ENCODE data around the gene PRDM7.

The PRDM7 gene

GRCh38 chr16:90033387-90033786 lies 43.7 kb downstream of the PRDM7 start:
- no peak for DNase-seq

DNA sequence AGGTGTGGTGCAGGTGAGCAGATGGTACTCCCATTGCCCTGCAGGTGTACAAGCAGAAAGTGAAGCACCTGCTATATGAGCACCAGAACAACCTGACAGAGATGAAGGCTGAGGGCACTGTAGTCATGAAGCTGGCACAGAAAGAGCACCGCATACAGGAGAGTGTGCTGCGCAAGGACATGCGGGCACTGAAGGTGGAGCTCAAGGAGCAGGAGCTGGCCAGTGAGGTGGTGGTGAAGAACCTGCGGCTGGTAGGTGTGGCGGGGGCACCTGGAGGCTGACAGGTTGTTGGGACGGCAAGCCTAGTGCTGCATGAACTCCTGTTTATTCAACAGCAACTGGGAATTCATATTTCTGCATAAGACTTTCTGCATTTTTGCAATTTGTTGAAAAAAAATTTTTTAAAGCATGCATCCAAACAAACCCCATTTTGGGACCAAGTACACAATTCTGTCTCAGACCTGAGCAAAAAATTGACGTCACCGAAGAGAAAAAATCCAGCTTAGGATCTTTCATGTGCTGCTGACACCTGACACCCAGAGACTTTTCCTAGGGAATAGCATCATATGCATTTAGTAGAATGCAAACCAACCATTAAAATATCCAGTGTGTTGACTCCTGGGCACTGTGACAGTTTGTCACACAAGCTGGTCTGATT lies 44.3 kb downstream of the PRDM7 start:
- DNase-seq: no peak

- no peak for DNase-seq
Measured at GRCh38 chr16:90031931-90032673, 45.0 kb downstream of the PRDM7 start.

DNA sequence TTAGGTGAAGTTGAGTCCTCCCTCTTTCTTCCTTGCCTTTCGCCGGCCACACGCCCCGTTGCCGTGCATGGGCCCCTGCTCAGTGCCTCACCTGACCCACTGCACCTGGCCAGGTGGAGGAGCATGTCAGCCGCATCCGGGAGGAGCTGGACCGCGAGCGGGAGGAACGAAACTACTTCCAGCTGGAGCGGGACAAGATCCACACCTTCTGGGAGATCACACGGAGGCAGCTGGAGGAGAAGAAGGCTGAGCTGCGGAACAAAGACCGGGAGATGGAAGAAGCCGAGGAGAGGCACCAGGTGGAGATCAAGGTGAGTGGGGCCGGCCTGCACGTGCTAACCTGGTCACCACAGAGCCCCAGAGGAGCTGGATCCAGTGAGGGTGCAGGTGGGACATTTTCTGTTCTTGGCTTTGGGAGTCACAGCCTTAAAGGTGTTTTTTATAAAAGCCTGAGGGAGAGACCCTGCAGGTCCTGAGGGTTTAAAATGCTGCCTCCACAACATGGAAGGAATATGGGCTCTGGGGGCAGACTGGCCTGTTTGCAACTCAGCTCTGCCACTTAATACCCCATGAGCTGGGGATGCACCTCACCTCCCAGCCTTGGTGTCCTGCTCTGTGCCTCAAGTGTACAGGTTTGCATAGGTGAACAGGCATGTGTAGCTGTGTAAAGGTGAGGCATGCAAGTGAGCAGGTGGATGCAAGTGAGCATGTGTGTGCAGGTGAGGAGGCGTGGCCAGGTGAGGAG lies 45.8 kb downstream of the PRDM7 start:
- DNase-seq: no peak

- no peak for DNase-seq
Measured at GRCh38 chr16:90028985-90029384, 48.1 kb downstream of the PRDM7 start.

- DNase-seq: no peak
Measured at GRCh38 chr16:90027611-90028010, 49.5 kb downstream of the PRDM7 start.

GRCh38 chr16:90026135-90026534 lies 51.0 kb downstream of the PRDM7 start:
- DNase-seq: no peak

DNA sequence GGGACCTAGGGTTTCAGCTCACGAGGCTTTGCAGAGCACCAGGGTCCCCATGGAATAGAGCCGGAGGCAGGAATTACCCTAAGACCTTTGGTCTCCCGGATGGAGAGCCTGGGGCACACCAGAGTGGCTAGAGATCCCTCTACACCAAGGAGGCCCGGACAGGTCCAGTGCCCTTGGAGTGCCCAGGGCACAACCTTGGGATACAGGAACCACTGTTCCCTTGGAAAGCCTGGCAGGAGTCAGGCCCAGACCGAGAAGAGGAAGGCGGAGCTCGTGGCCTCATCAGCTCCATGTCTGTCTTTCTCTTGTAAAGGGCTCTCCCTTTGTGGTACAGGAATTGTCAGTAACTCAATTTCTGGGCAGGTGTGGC lies 54.1 kb downstream of the PRDM7 start:
- DNase-seq: no peak

- DNase-seq: peak; percentile 76
Measured at GRCh38 chr16:90022209-90023077, 54.7 kb downstream of the PRDM7 start.

GRCh38 chr16:90020838-90021382 lies 56.2 kb downstream of the PRDM7 start:
- DNase-seq: no peak

GRCh38 chr16:90020260-90020837 lies 56.8 kb downstream of the PRDM7 start:
- no peak for DNase-seq

GRCh38 chr16:90019543-90020259 lies 57.4 kb downstream of the PRDM7 start:
- DNase-seq: peak; percentile 37

- no peak for DNase-seq
Measured at GRCh38 chr16:90018652-90019542, 58.2 kb downstream of the PRDM7 start, which contains the start of gene DBNDD1. TSS of gene DBNDD1 (minus strand) at chr16:90019456. CDS start at chr16:90019341, 115 bp downstream.

GRCh38 chr16:90018297-90018651 lies 58.9 kb downstream of the PRDM7 start:
- no peak for DNase-seq

DNA sequence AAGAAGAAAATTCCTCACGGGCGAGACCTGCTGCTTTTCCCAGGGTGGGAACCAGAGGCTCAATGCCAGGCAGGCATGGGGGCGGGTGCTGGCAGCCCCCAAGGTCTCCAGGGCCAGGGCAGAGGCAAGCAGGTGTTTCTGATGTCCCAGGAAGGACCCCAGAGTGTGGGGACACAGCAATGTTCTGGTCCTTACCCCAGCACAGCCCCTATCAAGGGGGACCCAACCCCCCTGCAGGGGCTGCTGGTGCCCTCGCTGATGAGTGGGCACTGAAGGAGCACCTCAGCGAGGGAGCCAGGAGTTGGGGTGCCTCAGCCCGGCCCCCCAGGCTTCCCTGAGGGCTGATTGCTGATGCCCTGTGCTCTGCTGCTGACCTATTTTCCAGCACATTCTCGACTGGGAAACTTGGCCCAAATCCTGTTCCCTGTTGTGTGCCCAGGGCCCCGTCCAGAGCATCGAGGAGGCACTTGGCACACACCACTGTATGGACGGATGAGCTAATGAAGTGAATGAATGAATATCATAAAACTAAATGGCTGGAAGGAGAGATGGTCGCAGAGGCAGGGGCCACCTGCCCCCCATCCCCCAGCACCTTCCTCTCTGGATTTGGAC lies 60.7 kb downstream of the PRDM7 start:
- DNase-seq: no peak

- no peak for DNase-seq
Measured at GRCh38 chr16:90015586-90016338, 61.4 kb downstream of the PRDM7 start.

- DNase-seq: no peak
Measured at GRCh38 chr16:90012991-90013745, 64.0 kb downstream of the PRDM7 start.

GRCh38 chr16:90011908-90012501 lies 65.1 kb downstream of the PRDM7 start:
- no peak for DNase-seq
